K562 (cell line): ENCODE measurements around the gene SIGLEC1. TPM values are rescaled to one million over a fixed set of nuclear protein-coding genes. Genes with fewer than 3 reads are reported as not detected.

ENCODE experiments used
- ATAC-seq: fragments of 200-7000 bp; cut with Tn5 transposase; 3 replicates; pipeline ENCODE4 v1.9.1; 2020; ENCODE audit warnings: moderate library complexity
- BruUV-seq: library from RNA; stranded (reverse); fragments of 400-500 nt; replicated peaks from 2 replicates; lab custom pipeline; 2021; lab: Mats Ljungman, UMichigan
- CTCF ChIA-PET: fragments of 300-600 bp; formaldehyde crosslinking; extraction: SDS; loops from one replicate; lab custom pipeline; 2021; ENCODE audit warnings: low intra/inter-chr PET ratio; lab: Yijun Ruan, JAX
- POLR2A ChIA-PET: fragments of 300-600, 350-650 bp; sonication (Branson Sonifier 250); formaldehyde crosslinking; extraction: SDS; loops from one replicate; lab custom pipeline; 2021; ENCODE audit warnings: antibody characterized with exemption, inconsistent platforms; lab: Yijun Ruan, JAX
- DNase-seq, 4 experiments: peaks; one replicate each; pipeline versions ENCODE4 v3.0.0 to v3.0.0-alpha.2; 2011 to 2018; ENCODE audit warnings: low spot score in 3 of 4, mixed read lengths in 3 of 4; ENCODE audit errors: extremely low read depth in 1 of 4
- FAIRE-seq: peaks from 2 replicates; lab custom pipeline; 2011; peaks lifted over from hg19 to GRCh38; lab: Jason Lieb, UNC
- H2AFZ ChIP-seq: 2 replicates; pipeline ENCODE4 v1.6.0; 2011; ENCODE audit warnings: low read depth, low read length, control low read depth, inconsistent platforms
- H3K27ac ChIP-seq: fragments of 200-600 bp; 3 replicates; pipeline ENCODE4 v1.8.0; 2011; ENCODE audit warnings: low read depth, mild to moderate bottlenecking, control low read depth, inconsistent platforms, low read length, moderate library complexity, mixed read lengths; ENCODE audit errors: extremely low read depth
- H3K27me3 ChIP-seq, 2 experiments: fragments of 300-600 bp in 1 of 2; 2 replicates in 1 of 2; 3 replicates in 1 of 2; pipeline versions ENCODE4 v1.6.0 to v1.8.0; 2011; ENCODE audit warnings: inconsistent platforms in 2 of 2, low read length in 2 of 2, mild to moderate bottlenecking in 1 of 2, mixed read lengths in 1 of 2, moderate library complexity in 1 of 2; ENCODE audit not compliant: control insufficient read depth in 2 of 2, insufficient read depth in 2 of 2
- H3K36me3 ChIP-seq: fragments of 300-600 bp; 3 replicates; pipeline ENCODE4 v1.8.0; 2011; ENCODE audit warnings: mild to moderate bottlenecking, low read length, inconsistent platforms; ENCODE audit not compliant: control insufficient read depth, insufficient read depth
- H3K4me1 ChIP-seq, 2 experiments: fragments of 200-600 bp in 1 of 2; replicated peaks in 1 of 2; 2 replicates in 1 of 2; 3 replicates in 1 of 2; pipeline versions ENCODE4 v1.5.1 to v1.8.0; 2011; ENCODE audit warnings: inconsistent platforms in 2 of 2, low read length in 2 of 2, mild to moderate bottlenecking in 1 of 2, mixed read lengths in 1 of 2, moderate library complexity in 1 of 2; ENCODE audit not compliant: control insufficient read depth in 2 of 2, insufficient read depth in 2 of 2
- H3K4me2 ChIP-seq: 2 replicates; pipeline ENCODE4 v1.6.1; 2011; ENCODE audit warnings: low read length, control low read depth, inconsistent platforms, mixed read lengths; ENCODE audit not compliant: insufficient read depth
- H3K4me3 ChIP-seq: fragments of 200-600 bp; sonication (generic), shearing (Covaris generic); 2 replicates; pipeline ENCODE4 v1.5.1; 2016; ENCODE audit warnings: control low read depth, inconsistent platforms
- H3K79me2 ChIP-seq: fragments of 200-600 bp; 3 replicates; pipeline ENCODE4 v1.8.0; 2011; ENCODE audit warnings: low read length, inconsistent platforms; ENCODE audit not compliant: control insufficient read depth, insufficient read depth
- H3K9ac ChIP-seq, 2 experiments: 2 replicates each; pipeline versions ENCODE4 v1.6.0 to v1.6.1; 2011; ENCODE audit warnings: low read depth in 2 of 2, low read length in 2 of 2, control low read depth in 1 of 2, inconsistent platforms in 1 of 2, mild to moderate bottlenecking in 1 of 2, mixed read lengths in 1 of 2; ENCODE audit not compliant: insufficient read depth in 1 of 2
- H3K9me1 ChIP-seq: one replicate; pipeline ENCODE4 v1.6.0; 2011; ENCODE audit warnings: inconsistent platforms, mild to moderate bottlenecking, low read length, moderate library complexity; ENCODE audit not compliant: control insufficient read depth, insufficient read depth
- H3K9me3 ChIP-seq: replicated peaks from 2 replicates; pipeline ENCODE4 v1.5.1; 2011; ENCODE audit warnings: low read depth, low read length, inconsistent platforms; ENCODE audit not compliant: control insufficient read depth, insufficient read depth
- H4K20me1 ChIP-seq: replicated peaks from 2 replicates; pipeline ENCODE4 v1.6.1; 2011; ENCODE audit warnings: low read length, inconsistent platforms, mixed read lengths; ENCODE audit not compliant: control insufficient read depth, insufficient read depth
- ATF6 ChIP-seq: sonication (generic); formaldehyde crosslinking; IDR thresholded peaks from 2 replicates; pipeline ENCODE4 v1.4.0; 2020; ENCODE audit warnings: mild to moderate bottlenecking, missing genetic modification reagents
- COPS2 ChIP-seq: fragments of 450-650 bp; conservative IDR thresholded peaks from 2 replicates; pipeline ENCODE4 v1.6.1; 2016; ENCODE audit warnings: mild to moderate bottlenecking, moderate library complexity
- CTCF ChIP-seq, 3 experiments: IDR thresholded peaks in 2 of 3; conservative IDR thresholded peaks in 1 of 3; 2 replicates each; pipeline ENCODE4 v1.5.1; 2011 to 2012; ENCODE audit warnings: low read length in 3 of 3, mild to moderate bottlenecking in 3 of 3, control low read depth in 2 of 3, improper control_type of control experiment in 1 of 3, inconsistent platforms in 1 of 3, low read depth in 1 of 3, mixed read lengths in 1 of 3, moderate library complexity in 1 of 3; ENCODE audit not compliant: insufficient read depth in 2 of 3
- KLF10 ChIP-seq: fragments of 250-450 bp; sonication (Bioruptor Pico); IDR thresholded peaks from 2 replicates; pipeline ENCODE4 v1.6.1; 2021; ENCODE audit warnings: matching md5 sums
- ZNF717 ChIP-seq: fragments of 250-450 bp; sonication (Bioruptor Pico); IDR thresholded peaks from 2 replicates; pipeline ENCODE4 v1.5.0; 2021
- WGBS: fragments of 100-300 bp; shearing (Covaris generic); methylation state at CpG from one replicate; pipeline ENCODE4 v1.1.6; 2016; ENCODE audit warnings: low coverage, mixed read lengths; ENCODE audit not compliant: insufficient coverage; ENCODE audit errors: missing lambda C conversion rate; 5-methylcytosine and 5-hydroxymethylcytosine counted together
- in situ Hi-C: fragments of 300-500 bp; cut with MboI; formaldehyde crosslinking; loops from 4 replicates; pipeline ENCODE4 v1.15.0; 2018; ENCODE audit warnings: inconsistent platforms, mixed read lengths
- intact Hi-C: fragments of 100-400 bp; cut with micrococcal nuclease; formaldehyde crosslinking; loops from 2 replicates; pipeline ENCODE4 v1.14.2; 2022
- polyA plus RNA-seq, 8 experiments: library from polyadenylated mRNA; depleted of rRNA in 4 of 8; stranded (reverse) in 5 of 8; unstranded in 3 of 8; fragments of >200 nt; fragmentation: Nextera tagmentation in 2 of 8; fragmentation: Illumina TruSeq in 1 of 8; extraction: Ambion mirVana in 2 of 8; extraction: Trizol in 1 of 8; gene quantifications; 2 replicates each; pipeline versions ENCODE4 v1.2.1 to v1.2.3, GENCODE V29; 2011 to 2014; ENCODE audit warnings: inconsistent platforms in 1 of 8, missing spikeins in 1 of 8
- total RNA-seq, 7 experiments: library from RNA; depleted of rRNA in 6 of 7; stranded (reverse); fragments of >200 nt in 6 of 7; fragmentation: Illumina TruSeq in 2 of 7; extraction: Trizol in 2 of 7; gene quantifications; 2 replicates each; pipeline versions ENCODE4 v1.2.1 to v1.2.3, GENCODE V29; 2011 to 2021; ENCODE audit warnings: low replicate concordance in 1 of 7

Gene SIGLEC1
- total and polyA plus RNA-seq, 9 of the 15 experiments (the other 6 are each of a cell fraction or from before 2014, with no cell fraction given) = 0.05 to 0.07 TPM; not detected in 7

GRCh38 chr20:3753098-3753497, 40.7 kb upstream of the SIGLEC1 start (continued):
- TF ChIP-seq ATF6 (CRISPR knock-in tag) (no peak), CTCF (IDR thresholded peaks at IDR 0.05 in 2 of 3, conservative IDR thresholded peaks at IDR 0.05 in 1 of 3; ENCODE audit: insufficient read depth in 2 of 3, low read depth in 1 of 3, low read length in 3 of 3) (peak; percentile 55 to 71 (median 71))

- H3K4me2 ChIP-seq = no peak overlapping the region
- ChIA-PET CTCF (no interaction called here), POLR2A (no interaction called here)
- peaks cover 2% of the 10 kb centered on the region for H3K9me1 ChIP-seq
- no peaks in the 10 kb centered on the region for H3K27me3 ChIP-seq
- in situ Hi-C loops (no loop called here), intact Hi-C loops (no loop called here)
- ATAC-seq = no peak
- H3K9ac ChIP-seq = no peak overlapping the region
- H3K27ac ChIP-seq = no peak overlapping the region
- H3K4me1 ChIP-seq = peaks cover 0 to 25% of the 10 kb centered on the region in 2 experiments; a peak in 2 of 5 replicates
- peaks cover 34% of the 10 kb centered on the region; the same call in 2 of the 3 replicates for H3K36me3 ChIP-seq
- no peaks in the 10 kb centered on the region for H3K79me2 ChIP-seq
- FAIRE-seq = no peak
- no peak overlapping the region for H2AFZ ChIP-seq
- 93% methylated on average over 6 of the region's 13 CpGs for WGBS
- no peak for TF ChIP-seq ZNF717 (CRISPR knock-in tag)
- no peak for TF ChIP-seq KLF10 (CRISPR knock-in tag)
- TF ChIP-seq COPS2 = no peak
- no peak overlapping the region for H3K4me3 ChIP-seq
- BruUV-seq = no TSS peak
- DNase-seq = no peak
- H3K9me3 ChIP-seq = no peaks in the 10 kb centered on the region
- no peaks in the 10 kb centered on the region for H4K20me1 ChIP-seq
These were observed 40.0 kb upstream of the SIGLEC1 start for GRCh38 chr20:3752386-3752759.
